GM21390 (cell line): ENCODE data around the gene ADAM10.

Source experiments
- ATAC-seq: cut with Tn5 transposase; IDR thresholded peaks from one replicate; pipeline ENCODE4 v1.9.1; 2021; ENCODE audit not compliant: unreplicated experiment

Gene ADAM10

GRCh38 chr15:58726867-58727266 lies 22.6 kb downstream of the ADAM10 start:
- no peak for ATAC-seq

- ATAC-seq: peak; percentile 77
Measured at GRCh38 chr15:58724466-58724865, 25.0 kb downstream of the ADAM10 start.

GRCh38 chr15:58717357-58717756 lies 32.1 kb downstream of the ADAM10 start:
- ATAC-seq: no peak

GRCh38 chr15:58716027-58716426 lies 33.5 kb downstream of the ADAM10 start:
- ATAC-seq: no peak

- no peak for ATAC-seq
Measured at GRCh38 chr15:58715266-58715917, 34.1 kb downstream of the ADAM10 start.

DNA sequence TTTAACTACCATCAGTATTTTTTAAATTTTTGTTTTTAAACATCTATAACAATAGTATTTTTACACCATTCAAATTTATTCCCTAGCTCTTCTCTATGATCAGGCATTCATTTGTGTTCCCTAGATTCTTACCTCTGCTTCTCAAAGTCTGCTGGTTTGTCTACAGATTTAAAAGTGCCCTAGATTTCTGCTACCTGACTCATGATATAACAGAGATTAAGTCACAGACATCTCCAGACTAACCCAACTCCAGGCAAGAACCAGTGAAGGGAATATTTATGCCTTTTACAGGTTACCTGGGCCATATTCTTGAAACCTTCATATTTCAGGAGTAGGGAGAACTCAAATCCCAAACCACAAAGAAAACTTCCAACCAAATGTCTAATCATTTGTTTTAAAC lies 38.8 kb downstream of the ADAM10 start:
- no peak for ATAC-seq

GRCh38 chr15:58707397-58707796 lies 42.1 kb downstream of the ADAM10 start:
- ATAC-seq: no peak

GRCh38 chr15:58705105-58705504 lies 44.4 kb downstream of the ADAM10 start:
- no peak for ATAC-seq

DNA sequence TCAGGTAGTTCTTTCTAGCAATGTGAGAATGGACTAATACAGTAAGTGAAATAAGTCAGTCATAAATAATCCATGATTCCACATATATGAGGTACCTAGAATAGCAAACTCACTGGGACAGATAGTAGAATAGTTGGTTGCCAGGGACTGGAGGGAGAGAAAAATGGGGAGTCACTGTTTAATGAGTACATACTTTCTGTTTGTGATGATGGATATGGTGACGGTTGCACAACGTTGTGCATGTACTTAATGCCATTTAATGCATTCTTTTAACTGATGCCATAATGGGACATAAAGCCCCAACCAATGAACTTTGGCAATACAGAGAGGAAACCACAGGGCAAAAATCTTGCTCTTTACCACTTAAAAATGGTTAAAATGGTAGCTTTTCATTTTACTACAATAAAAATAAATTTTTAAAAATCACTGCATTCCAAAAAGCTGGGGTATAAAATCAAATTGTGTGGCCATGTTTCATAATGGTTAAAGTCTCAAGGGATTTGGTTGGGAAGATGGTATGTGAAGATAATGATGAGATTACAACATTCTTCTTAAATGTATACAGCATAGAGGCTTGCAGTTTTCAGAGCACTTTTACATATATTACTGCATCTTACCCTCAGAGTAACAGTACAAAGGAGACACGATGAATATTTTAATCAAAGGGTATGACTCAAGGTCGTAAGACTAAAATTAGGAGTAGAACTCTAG lies 45.2 kb downstream of the ADAM10 start:
- no peak for ATAC-seq

GRCh38 chr15:58703610-58704009 lies 45.9 kb downstream of the ADAM10 start:
- no peak for ATAC-seq

- no peak for ATAC-seq
Measured at GRCh38 chr15:58702233-58702632, 47.3 kb downstream of the ADAM10 start.

- no peak for ATAC-seq
Measured at GRCh38 chr15:58701376-58701775, 48.1 kb downstream of the ADAM10 start.

DNA sequence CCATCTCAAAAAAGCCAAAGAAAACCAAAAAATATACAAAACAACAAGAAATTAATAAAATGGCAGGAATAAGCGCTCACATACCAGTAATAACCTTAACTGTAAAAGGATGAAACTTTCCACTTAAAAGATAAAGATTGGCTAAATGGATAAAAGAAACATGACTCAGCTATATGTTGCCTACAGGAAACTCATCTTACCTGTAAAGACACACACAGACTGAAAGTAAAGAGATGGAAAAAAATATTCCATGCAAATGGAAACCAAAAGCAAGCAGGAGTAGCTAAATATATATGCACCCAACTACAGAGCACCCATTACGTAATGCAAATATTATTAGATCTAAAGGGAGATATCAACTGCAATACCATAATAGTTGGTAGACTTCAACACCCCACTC lies 49.7 kb downstream of the ADAM10 start:
- no peak for ATAC-seq

DNA sequence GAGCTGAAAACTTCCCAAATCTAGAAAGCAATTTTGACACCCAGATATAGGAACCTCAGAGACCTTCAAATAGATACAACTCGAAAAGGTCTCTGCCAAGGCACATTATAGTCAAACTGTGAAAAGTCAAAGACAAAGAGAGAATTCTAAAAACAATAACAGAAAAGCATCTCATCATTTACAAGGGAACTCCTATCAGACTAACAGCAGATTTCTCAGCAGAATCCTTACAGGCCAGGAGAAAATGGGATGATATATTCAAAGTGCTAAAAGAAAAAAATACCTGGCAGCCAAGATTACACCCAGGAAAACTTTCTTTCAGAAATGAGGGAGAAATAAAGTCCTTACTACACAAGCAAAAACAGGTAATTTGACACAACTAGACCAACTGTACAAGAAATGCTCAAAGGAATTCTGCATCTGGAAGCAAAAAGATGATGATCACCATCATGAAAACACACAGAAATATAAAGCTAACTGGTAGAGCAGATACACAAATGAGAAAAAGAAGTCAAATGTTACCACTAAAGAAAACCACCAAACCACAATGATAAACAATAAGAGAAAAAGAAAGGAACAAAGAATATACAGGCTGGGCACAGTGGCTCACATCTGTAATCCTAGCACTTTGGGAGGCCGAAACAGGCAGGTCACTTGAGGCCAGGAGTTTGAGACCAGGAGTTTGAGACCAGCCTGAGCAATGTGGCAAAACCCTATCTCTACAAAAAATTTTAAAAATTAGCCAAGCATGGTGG lies 50.4 kb downstream of the ADAM10 start:
- no peak for ATAC-seq

DNA sequence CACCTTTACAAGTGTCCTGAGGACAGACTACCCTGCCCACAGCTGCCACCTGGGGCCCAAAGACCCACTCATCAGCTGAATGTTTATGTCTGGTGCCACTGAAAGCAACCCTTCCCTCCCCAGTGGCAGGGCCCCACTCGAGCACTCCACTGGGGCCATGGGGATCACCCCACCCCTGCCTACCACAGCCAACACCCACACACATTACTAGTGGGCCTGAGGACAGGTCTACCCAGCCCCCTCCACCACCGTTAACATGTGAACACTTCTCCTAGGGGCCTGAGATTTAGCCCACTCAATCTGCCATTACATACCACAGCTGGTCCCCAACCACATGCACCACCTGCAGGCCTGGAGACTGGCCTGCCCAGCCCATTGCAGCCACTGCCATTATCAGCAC lies 52.3 kb downstream of the ADAM10 start:
- ATAC-seq: no peak

- no peak for ATAC-seq
Measured at GRCh38 chr15:58696738-58697137, 52.8 kb downstream of the ADAM10 start.

DNA sequence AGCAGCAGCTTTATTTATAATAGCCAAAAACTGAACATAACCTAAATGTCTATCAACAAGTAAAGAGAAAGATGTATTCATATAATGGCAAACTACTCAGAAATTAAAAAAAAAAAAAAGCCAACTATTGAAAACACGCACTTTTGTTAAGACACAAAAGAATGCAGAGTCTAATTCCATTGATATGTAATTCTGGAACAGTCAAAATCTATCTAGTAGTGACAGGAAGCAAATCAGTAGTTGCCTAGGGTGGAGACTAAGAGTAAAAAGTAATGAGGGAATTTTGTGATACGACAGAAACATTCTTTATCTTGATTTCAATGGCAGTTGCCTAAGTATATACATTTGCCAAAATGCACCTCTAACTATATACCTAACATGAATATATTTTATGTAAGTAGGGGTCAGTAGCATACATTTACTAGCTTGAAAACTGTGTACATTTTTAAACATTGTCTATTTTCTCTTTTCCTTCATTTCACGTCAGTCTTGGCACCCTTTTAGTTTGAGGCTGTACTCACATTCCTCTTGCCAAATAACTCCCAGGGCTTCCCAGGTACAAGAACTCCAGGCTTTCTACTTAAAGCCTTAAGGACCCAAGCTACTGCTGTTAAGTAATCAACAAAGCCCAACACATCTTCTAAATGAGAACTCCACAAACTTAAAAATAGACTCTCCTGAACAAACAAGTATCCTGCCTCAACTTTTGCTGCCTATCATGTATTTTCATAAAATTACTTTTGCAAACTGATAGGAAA lies 54.7 kb downstream of the ADAM10 start:
- ATAC-seq: no peak

DNA sequence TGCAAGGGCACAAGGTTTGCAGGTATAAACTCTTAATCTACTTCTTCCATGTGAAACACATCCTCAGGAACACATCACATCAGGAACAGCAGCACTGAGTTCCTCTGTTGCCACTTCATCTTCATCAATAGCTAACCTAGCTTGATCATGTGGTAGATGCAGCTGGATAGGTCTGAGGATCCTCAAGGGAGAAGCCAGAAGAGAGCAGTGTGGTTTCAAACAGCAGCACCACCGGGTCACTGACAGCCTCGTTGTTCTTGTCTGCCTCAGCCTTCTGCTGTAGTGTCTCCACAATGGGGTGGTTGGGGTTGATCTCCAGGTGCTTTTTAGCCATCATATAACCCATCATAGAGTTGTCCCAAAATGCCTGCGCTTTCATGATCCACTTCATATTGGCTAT lies 58.8 kb downstream of the ADAM10 start:
- no peak for ATAC-seq

GRCh38 chr15:58689646-58690045 lies 59.9 kb downstream of the ADAM10 start:
- ATAC-seq: no peak

DNA sequence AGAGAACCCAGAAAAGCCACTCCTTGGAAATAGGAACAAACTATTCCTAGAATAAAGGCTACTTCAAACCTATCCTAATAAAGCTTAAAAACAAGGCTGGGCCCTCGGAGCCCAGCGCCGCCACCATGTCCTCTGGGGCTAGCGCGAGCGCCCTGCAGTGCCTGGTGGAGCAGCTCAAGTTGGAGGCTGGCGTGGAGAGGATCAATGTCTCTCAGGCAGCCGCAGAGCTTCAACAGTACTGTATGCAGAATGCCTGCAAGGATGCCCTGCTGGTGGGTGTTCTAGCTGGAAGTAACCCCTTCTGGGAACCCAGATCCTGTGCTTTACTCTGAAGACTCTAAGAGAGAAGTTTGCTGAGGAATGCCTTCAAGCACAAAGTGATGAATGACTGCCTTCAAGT lies 63.2 kb downstream of the ADAM10 start:
- ATAC-seq: no peak

GRCh38 chr15:58684751-58685150 lies 64.8 kb downstream of the ADAM10 start:
- ATAC-seq: no peak
